Stimulated activated CD8-positive, alpha-beta memory T cell treated with anti-CD3 and anti-CD28 coated beads, Interleukin-4, amount 100 ng/mL, for 1 hour (primary cell): Measurements from ENCODE around the gene CHST11.
"Not testable (repeated sequence)": the region's sequence is repeated elsewhere in the genome, so short reads cannot be mapped to it uniquely, and the experiment has no call there.

Experiments
- DNase-seq, 2 donors: peaks; one replicate each; pipeline ENCODE4 v3.0.0-alpha.2; 2020; ENCODE audit warnings: low read depth in 2 of 2, low spot score in 1 of 2

CHST11 gene

GRCh38 chr12:104524034-104524832 is 67.5 kb downstream of the CHST11 start:
- DNase-seq, result no peak

- DNase-seq, result no peak
Measured at GRCh38 chr12:104526320-104526719, 69.6 kb downstream of the CHST11 start.

GRCh38 chr12:104526751-104527150 is 70.0 kb downstream of the CHST11 start:
- DNase-seq, result no peak

- DNase-seq, result not testable (repeated sequence)
Measured at GRCh38 chr12:104527653-104528052, 70.9 kb downstream of the CHST11 start.

- no peak for DNase-seq
Measured at GRCh38 chr12:104529130-104529874, 72.6 kb downstream of the CHST11 start.

- DNase-seq, result no peak
Measured at GRCh38 chr12:104532636-104533035, 75.9 kb downstream of the CHST11 start.

- no peak for DNase-seq
Measured at GRCh38 chr12:104533134-104533533, 76.4 kb downstream of the CHST11 start.

GRCh38 chr12:104534162-104534856 is 77.6 kb downstream of the CHST11 start:
- DNase-seq, result no peak

GRCh38 chr12:104534857-104535248 is 78.1 kb downstream of the CHST11 start:
- DNase-seq, result no peak

GRCh38 chr12:104535369-104535768 is 78.6 kb downstream of the CHST11 start:
- DNase-seq, result no peak

GRCh38 chr12:104536841-104537240 is 80.1 kb downstream of the CHST11 start:
- DNase-seq, result no peak

GRCh38 chr12:104538056-104538455 is 81.3 kb downstream of the CHST11 start:
- no peak for DNase-seq

- DNase-seq, result no peak
Measured at GRCh38 chr12:104538891-104539462, 82.2 kb downstream of the CHST11 start.

- no peak for DNase-seq
Measured at GRCh38 chr12:104544836-104545235, 88.1 kb downstream of the CHST11 start.

- no peak for DNase-seq
Measured at GRCh38 chr12:104546575-104546974, 89.8 kb downstream of the CHST11 start.

- no peak for DNase-seq
Measured at GRCh38 chr12:104547235-104547634, 90.5 kb downstream of the CHST11 start.

GRCh38 chr12:104549815-104550480 is 93.2 kb downstream of the CHST11 start:
- DNase-seq, result no peak

GRCh38 chr12:104551313-104551931 is 94.7 kb downstream of the CHST11 start:
- no peak for DNase-seq

- no peak for DNase-seq
Measured at GRCh38 chr12:104553421-104553820, 96.7 kb downstream of the CHST11 start.

- DNase-seq, result no peak
Measured at GRCh38 chr12:104555648-104556047, 98.9 kb downstream of the CHST11 start.
